ENCODE results near the gene GSG1L. TPM values are rescaled to one million over a fixed set of nuclear protein-coding genes. Genes with fewer than 3 reads are reported as not detected.

The GSG1L gene
- total RNA-seq, 4 donors from 2014 or later, result not detected

GRCh38 chr16:27771201-27771910 is 292.2 kb downstream of the GSG1L start:
- ATAC-seq (ENCODE audit: low FRiP score), result no peak
- DNase-seq (ENCODE audit: low spot score), result no peak
- TF ChIP-seq, protein P1, sequence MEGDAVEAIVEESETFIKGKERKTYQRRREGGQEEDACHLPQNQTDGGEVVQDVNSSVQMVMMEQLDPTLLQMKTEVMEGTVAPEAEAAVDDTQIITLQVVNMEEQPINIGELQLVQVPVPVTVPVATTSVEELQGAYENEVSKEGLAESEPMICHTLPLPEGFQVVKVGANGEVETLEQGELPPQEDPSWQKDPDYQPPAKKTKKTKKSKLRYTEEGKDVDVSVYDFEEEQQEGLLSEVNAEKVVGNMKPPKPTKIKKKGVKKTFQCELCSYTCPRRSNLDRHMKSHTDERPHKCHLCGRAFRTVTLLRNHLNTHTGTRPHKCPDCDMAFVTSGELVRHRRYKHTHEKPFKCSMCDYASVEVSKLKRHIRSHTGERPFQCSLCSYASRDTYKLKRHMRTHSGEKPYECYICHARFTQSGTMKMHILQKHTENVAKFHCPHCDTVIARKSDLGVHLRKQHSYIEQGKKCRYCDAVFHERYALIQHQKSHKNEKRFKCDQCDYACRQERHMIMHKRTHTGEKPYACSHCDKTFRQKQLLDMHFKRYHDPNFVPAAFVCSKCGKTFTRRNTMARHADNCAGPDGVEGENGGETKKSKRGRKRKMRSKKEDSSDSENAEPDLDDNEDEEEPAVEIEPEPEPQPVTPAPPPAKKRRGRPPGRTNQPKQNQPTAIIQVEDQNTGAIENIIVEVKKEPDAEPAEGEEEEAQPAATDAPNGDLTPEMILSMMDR (IDR thresholded peaks at IDR 0.05), result no peak

DNA sequence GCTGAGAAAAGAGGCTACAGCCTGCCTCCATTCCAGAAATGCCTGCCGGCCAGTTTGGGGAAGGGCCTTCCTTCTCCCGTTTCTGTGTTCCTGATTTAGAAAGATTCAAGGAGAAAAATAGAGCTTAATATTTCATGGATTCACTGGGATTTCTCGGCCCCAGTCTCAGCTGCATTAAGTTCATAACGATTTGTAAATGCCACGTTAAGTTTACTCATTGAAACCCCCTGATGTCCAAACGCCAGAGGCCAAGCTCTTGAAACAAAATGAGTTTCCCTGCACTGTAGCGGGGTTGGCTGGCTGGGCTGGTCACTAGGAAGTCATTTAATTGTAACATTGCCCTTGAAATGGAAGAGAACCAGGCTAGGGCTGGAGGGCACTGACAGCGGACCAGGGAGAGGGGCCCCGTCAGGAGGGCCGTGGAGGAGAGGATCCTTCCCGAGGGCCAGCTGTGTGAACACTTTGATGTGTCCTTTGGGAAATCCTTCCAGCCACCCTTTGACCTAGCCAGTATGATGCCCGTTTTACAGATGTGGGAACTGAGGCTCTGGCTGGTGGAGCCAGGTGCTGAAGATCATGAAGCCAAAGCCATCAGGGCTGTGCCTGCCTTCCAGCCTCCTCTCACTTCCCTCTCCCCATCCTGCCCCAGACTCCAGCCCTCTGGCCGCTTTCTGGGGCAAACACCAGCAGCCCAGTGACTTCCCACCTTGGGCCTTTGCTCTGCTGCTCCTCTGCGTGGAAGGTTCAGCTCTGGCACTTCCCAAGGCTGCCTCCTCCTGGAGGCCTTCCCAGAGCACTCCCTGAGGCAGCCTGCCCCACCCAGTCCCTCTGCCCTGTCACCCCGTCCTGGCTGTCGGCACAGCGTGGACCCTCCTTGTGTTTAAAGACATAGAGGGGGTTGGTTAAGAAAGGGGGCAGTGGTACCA is 293.0 kb downstream of the GSG1L start:
- ATAC-seq (ENCODE audit: low FRiP score) (no peak), DNase-seq (ENCODE audit: low spot score) (no peak)
- TF ChIP-seq, protein P1 (IDR thresholded peaks at IDR 0.05), result no peak

- TF ChIP-seq, protein P1 (IDR thresholded peaks at IDR 0.05), result no peak
- ATAC-seq (ENCODE audit: low FRiP score) (no peak), DNase-seq (ENCODE audit: low spot score) (no peak)
These were observed 293.8 kb downstream of the GSG1L start for GRCh38 chr16:27769561-27770255.

GRCh38 chr16:27768651-27769272 is 294.8 kb downstream of the GSG1L start:
- no peak for DNase-seq (ENCODE audit: low spot score)
- no peak for ATAC-seq (ENCODE audit: low FRiP score)
- TF ChIP-seq, protein P1 (IDR thresholded peaks at IDR 0.05), result no peak

GRCh38 chr16:27767971-27768591 is 295.4 kb downstream of the GSG1L start:
- TF ChIP-seq, protein P1 (IDR thresholded peaks at IDR 0.05), result no peak
- no peak for DNase-seq (ENCODE audit: low spot score)
- ATAC-seq (ENCODE audit: low FRiP score), result no peak

- no peak for DNase-seq (ENCODE audit: low spot score)
- TF ChIP-seq, protein P1 (IDR thresholded peaks at IDR 0.05), result no peak
These were observed 296.4 kb downstream of the GSG1L start for GRCh38 chr16:27767081-27767480.

More at GRCh38 chr16:27767081-27767480, 296.4 kb downstream of the GSG1L start:
- ATAC-seq (ENCODE audit: low FRiP score), result no peak

Measured in omental fat pad (tissue), 4 donors.